HFFc6 (cell line): ENCODE measurements around the gene MYLK. TPM values are rescaled to one million over a fixed set of nuclear protein-coding genes. Genes with fewer than 3 reads are reported as not detected.
A peak's percentile ranks its signal among the peaks of the same experiment; 100 is the strongest.

Experiments used
- DNase-seq: peaks from one replicate; pipeline ENCODE4 v3.0.0-alpha.2; 2018
- H3K27ac Mint-ChIP-seq: 2 replicates; pipeline ENCODE4 v1.8.0; 2020; ENCODE audit warnings: mild to moderate bottlenecking, mixed read lengths
- H3K27me3 Mint-ChIP-seq: 2 replicates; pipeline ENCODE4 v1.8.0; 2021; ENCODE audit warnings: mild to moderate bottlenecking, moderate library complexity, mixed read lengths; ENCODE audit not compliant: insufficient read depth
- H3K36me3 Mint-ChIP-seq: 2 replicates; pipeline ENCODE4 v1.8.0; 2021; ENCODE audit warnings: low read depth, mixed read lengths
- H3K4me1 Mint-ChIP-seq: 2 replicates; pipeline ENCODE4 v1.8.0; 2020; ENCODE audit warnings: low read depth, mixed read lengths
- H3K4me3 Mint-ChIP-seq: 2 replicates; pipeline ENCODE4 v1.8.0; 2020; ENCODE audit warnings: mild to moderate bottlenecking, moderate library complexity, mixed read lengths
- H3K9me3 Mint-ChIP-seq: 2 replicates; pipeline ENCODE4 v1.8.0; 2020; ENCODE audit warnings: mild to moderate bottlenecking, mixed read lengths
- total RNA-seq, 6 experiments: library from RNA; stranded (reverse); fragmentation: NEBNext Ultra II Directional; extraction: Animal tissue kit (Norgen Biotek cat#: 25700); gene quantifications; 2 replicates in 1 of 6; 3 replicates in 5 of 6; pipeline ENCODE4 v1.2.3, GENCODE V29; 2021
- TF ChIP-seq, protein P1 (sequence below): fragments of 200-600 bp; sonication (generic); IDR thresholded peaks from 2 replicates; pipeline ENCODE4 v1.5.0; 2021; ENCODE audit warnings: antibody characterized with exemption, mild to moderate bottlenecking

Gene MYLK
- total RNA-seq, 6 experiments from 2014 or later: 296 to 431 (median 335) TPM

GRCh38 chr3:123672429-123673146, 211.5 kb downstream of the MYLK start:
- TF ChIP-seq, protein P1, sequence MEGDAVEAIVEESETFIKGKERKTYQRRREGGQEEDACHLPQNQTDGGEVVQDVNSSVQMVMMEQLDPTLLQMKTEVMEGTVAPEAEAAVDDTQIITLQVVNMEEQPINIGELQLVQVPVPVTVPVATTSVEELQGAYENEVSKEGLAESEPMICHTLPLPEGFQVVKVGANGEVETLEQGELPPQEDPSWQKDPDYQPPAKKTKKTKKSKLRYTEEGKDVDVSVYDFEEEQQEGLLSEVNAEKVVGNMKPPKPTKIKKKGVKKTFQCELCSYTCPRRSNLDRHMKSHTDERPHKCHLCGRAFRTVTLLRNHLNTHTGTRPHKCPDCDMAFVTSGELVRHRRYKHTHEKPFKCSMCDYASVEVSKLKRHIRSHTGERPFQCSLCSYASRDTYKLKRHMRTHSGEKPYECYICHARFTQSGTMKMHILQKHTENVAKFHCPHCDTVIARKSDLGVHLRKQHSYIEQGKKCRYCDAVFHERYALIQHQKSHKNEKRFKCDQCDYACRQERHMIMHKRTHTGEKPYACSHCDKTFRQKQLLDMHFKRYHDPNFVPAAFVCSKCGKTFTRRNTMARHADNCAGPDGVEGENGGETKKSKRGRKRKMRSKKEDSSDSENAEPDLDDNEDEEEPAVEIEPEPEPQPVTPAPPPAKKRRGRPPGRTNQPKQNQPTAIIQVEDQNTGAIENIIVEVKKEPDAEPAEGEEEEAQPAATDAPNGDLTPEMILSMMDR: no peak
- no peak overlapping the region for H3K27ac Mint-ChIP-seq
- DNase-seq: no peak
- H3K4me3 Mint-ChIP-seq: no peak overlapping the region
- H3K4me1 Mint-ChIP-seq: peaks cover 35% of the 10 kb centered on the region
- H3K27me3 Mint-ChIP-seq: peaks cover 28% of the 10 kb centered on the region
- peaks cover 73% of the 10 kb centered on the region for H3K36me3 Mint-ChIP-seq
- peaks cover 9% of the 10 kb centered on the region for H3K9me3 Mint-ChIP-seq

- TF ChIP-seq, protein P1: no peak
- Mint-ChIP-seq H3K9me3 (peaks cover 9% of the 10 kb centered on the region), H3K27me3 (peaks cover 25% of the 10 kb centered on the region), H3K4me3 (no peak overlapping the region), H3K4me1 (peaks cover 31% of the 10 kb centered on the region), H3K27ac (peak overlapping the region; percentile 32; the same call in 1 of the 2 replicates), H3K36me3 (peaks cover 71% of the 10 kb centered on the region)
- DNase-seq: no peak
These were observed 213.4 kb downstream of the MYLK start for GRCh38 chr3:123670743-123671142.

GRCh38 chr3:123668906-123669305, 215.2 kb downstream of the MYLK start:
- peaks cover 17% of the 10 kb centered on the region for H3K27me3 Mint-ChIP-seq
- peaks cover 2% of the 10 kb centered on the region; the same call in 1 of the 2 replicates for H3K9me3 Mint-ChIP-seq
- no peak overlapping the region for H3K4me3 Mint-ChIP-seq
- TF ChIP-seq, protein P1: no peak
- H3K27ac Mint-ChIP-seq: peak overlapping the region; percentile 12; the same call in 1 of the 2 replicates
- DNase-seq: no peak
- H3K36me3 Mint-ChIP-seq: peaks cover 70% of the 10 kb centered on the region
- H3K4me1 Mint-ChIP-seq: peaks cover 23% of the 10 kb centered on the region

DNA sequence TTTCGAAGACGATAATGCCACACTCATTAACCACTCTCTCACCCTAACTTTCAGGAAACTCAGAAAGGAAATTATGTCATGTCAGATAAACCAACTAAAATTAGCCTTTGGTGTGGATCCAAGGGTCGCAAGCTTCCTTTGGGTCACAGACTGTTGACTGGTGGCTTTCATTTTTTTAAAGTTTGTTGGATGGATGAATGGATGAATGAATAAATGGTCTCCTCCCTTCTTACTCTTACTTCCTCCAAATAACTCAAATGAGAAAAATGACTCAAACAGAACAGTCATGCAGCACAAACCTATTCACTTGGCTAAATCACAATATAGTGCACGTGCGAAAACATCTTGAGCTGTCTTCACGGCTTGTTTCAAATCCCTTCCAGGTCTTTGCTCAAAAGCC, 216.3 kb downstream of the MYLK start:
- peaks cover 17% of the 10 kb centered on the region for H3K27me3 Mint-ChIP-seq
- H3K27ac Mint-ChIP-seq: peak overlapping the region; percentile 1; the same call in 1 of the 2 replicates
- no peaks in the 10 kb centered on the region for H3K9me3 Mint-ChIP-seq
- TF ChIP-seq, protein P1: no peak
- no peak for DNase-seq
- H3K36me3 Mint-ChIP-seq: peaks cover 75% of the 10 kb centered on the region
- peaks cover 30% of the 10 kb centered on the region for H3K4me1 Mint-ChIP-seq
- H3K4me3 Mint-ChIP-seq: no peak overlapping the region

DNA sequence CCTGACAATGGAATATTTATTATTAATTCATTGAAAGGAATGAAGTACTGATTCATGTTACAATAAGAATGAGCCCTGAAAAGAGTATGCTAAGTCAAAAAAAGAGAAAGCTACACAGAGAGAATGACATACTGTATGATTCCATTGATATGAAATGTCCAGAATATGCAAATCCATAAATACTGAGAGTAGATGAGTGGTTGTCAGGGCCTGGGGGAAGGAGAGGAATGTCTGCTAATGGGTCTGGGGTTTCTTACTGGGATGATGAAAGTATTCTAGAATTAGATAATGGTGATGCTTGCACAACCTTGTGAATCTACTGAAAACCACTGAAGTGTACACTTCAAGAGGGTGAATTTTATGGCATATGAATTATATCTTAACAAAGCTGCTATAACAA, 219.4 kb downstream of the MYLK start:
- TF ChIP-seq, protein P1: no peak
- H3K27me3 Mint-ChIP-seq: peaks cover 14% of the 10 kb centered on the region
- no peak overlapping the region for H3K4me3 Mint-ChIP-seq
- no peak overlapping the region for H3K27ac Mint-ChIP-seq
- peaks cover 85% of the 10 kb centered on the region for H3K36me3 Mint-ChIP-seq
- peaks cover 60% of the 10 kb centered on the region for H3K4me1 Mint-ChIP-seq
- H3K9me3 Mint-ChIP-seq: no peaks in the 10 kb centered on the region
- no peak for DNase-seq
